ENCODE measurements around the gene ADPRHL1.

The ADPRHL1 gene

GRCh38 chr13:113421673-113422270 is 31.5 kb downstream of the ADPRHL1 start:
- DNase-seq (ENCODE audit: low spot score in 2 of 2), result no peak
- H3K36me3 Mint-ChIP-seq, result no peaks in the 10 kb centered on the region

DNA sequence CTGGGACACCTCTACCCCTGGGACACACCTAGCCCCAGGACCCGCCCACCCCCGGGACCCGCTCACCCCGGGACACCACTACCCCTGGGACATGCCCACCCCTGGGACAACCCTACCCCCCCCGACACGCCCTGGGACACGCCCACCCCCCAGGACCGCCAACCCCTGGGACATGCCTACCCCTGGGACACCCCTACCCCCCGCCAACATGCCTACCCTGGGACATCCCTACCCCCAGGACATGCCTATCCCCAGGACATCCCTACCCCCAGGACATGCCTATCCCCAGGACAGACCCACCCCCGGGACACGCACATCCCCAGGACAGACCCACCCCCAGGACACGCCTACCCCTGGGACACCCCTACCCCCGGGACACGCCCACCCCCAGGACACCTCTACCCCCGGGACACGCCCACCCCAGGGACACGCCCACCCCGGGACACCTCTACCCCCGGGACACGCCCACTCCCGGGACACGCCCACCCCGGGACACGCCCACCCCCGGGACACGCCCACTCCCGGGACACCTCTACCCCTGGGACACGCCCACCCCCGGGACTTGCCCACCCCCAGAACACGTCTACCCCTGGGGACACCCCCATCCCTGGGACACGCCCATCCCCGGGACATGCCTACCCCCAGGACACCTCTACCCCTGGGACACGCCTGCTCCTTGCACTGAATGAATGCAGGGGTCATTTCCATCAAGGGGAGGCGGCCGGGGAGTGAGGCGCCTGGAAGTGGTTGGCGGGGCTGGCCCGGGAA is 32.3 kb downstream of the ADPRHL1 start:
- H3K4me1 Mint-ChIP-seq, result no peaks in the 10 kb centered on the region
- no peak for DNase-seq (ENCODE audit: low spot score in 2 of 2)
- no peaks in the 10 kb centered on the region for H3K9me3 Mint-ChIP-seq
- no peaks in the 10 kb centered on the region for H3K36me3 Mint-ChIP-seq
- H3K4me3 Mint-ChIP-seq, result no peak overlapping the region
- no peak for ATAC-seq
- H3K27ac Mint-ChIP-seq, result no peak overlapping the region

More at GRCh38 chr13:113421673-113422270, 31.5 kb downstream of the ADPRHL1 start:
- H3K27ac Mint-ChIP-seq, result no peak overlapping the region
- no peak overlapping the region for H3K4me3 Mint-ChIP-seq
- no peaks in the 10 kb centered on the region for H3K9me3 Mint-ChIP-seq
- H3K4me1 Mint-ChIP-seq, result no peaks in the 10 kb centered on the region
- ATAC-seq, result no peak

DNA sequence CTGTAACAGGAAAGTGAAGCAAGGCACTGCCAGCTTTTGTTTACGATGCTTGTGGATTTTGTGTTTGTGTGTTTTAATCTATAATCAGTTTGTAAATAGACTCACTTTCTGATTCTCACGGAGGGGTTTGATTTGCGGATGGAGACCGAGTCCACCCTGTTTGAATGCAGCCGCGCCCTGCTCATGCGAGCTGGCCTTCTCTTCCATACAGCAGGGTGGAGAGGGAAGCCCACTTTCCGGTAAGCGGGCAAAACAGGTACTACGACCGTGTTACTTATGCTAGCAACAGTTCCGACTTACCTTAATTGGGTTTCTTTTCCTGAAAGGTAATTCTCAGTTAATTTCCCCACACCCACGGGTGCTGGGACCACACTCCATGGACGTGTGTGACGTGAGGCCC is 33.1 kb downstream of the ADPRHL1 start:
- DNase-seq (ENCODE audit: low spot score in 2 of 2) (no peak), ATAC-seq (no peak)
- Mint-ChIP-seq H3K4me3 (no peak overlapping the region), H3K36me3 (no peaks in the 10 kb centered on the region), H3K4me1 (no peaks in the 10 kb centered on the region), H3K9me3 (no peaks in the 10 kb centered on the region), H3K27ac (no peak overlapping the region)

- Mint-ChIP-seq H3K4me1 (no peaks in the 10 kb centered on the region), H3K27ac (no peak overlapping the region), H3K4me3 (no peak overlapping the region), H3K9me3 (no peaks in the 10 kb centered on the region), H3K36me3 (no peaks in the 10 kb centered on the region)
- no peak for ATAC-seq
- DNase-seq (ENCODE audit: low spot score in 2 of 2), result no peak
These were observed 33.6 kb downstream of the ADPRHL1 start for GRCh38 chr13:113419531-113420193.

GRCh38 chr13:113418722-113419049 is 34.6 kb downstream of the ADPRHL1 start:
- DNase-seq (ENCODE audit: low spot score in 2 of 2) (no peak), ATAC-seq (no peak)
- peak overlapping the region; percentile 72 for H3K27ac Mint-ChIP-seq

DNA sequence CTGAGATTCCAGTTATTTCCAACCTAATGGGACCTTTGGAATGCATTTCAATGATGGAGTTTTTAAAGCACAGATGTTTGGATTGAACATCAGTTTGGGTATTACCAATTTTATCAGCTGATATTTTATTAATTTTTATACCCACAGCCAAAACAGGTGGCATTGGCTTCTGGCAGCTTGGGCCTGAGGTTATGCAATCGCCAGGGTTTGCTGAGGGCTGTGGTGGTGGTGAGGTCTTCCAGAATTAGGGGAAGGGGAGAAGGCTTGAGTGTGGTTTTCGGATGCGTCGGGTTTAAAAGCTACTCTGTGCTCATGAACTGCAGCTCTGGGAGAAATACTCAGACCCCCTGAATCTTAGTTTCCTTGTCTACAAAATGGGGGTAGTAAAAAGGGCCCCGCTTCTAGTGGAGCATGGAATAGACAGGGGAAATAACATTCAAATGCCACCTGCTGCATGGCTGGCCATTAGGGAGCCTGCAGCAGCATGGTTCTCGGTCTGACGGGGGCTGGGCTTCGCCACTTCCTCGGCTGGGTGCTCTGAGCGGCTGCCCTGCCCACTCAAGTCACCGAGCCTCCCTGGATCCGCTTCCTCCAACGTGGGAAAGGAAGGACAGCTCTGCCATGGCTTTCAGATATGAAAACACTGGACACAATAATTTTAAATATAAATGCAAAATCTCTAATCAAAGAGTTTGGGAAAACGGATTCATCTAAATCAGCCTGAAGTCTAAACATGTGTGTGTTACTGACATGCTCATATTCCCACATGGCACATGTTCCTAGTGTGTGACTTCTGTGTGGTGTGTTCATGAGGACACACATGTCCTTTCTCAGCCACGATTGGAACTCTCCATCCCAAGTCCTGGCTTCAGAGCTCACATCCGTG is 35.2 kb downstream of the ADPRHL1 start:
- Mint-ChIP-seq H3K27ac (peak overlapping the region; percentile 72), H3K4me3 (no peak overlapping the region), H3K4me1 (no peaks in the 10 kb centered on the region), H3K9me3 (peaks cover 2% of the 10 kb centered on the region), H3K36me3 (no peaks in the 10 kb centered on the region)
- ATAC-seq (no peak), DNase-seq (ENCODE audit: low spot score in 2 of 2) (no peak)

More at GRCh38 chr13:113418722-113419049, 34.6 kb downstream of the ADPRHL1 start:
- no peak overlapping the region for H3K4me3 Mint-ChIP-seq
- H3K9me3 Mint-ChIP-seq, result no peaks in the 10 kb centered on the region
- H3K4me1 Mint-ChIP-seq, result no peaks in the 10 kb centered on the region
- no peaks in the 10 kb centered on the region for H3K36me3 Mint-ChIP-seq

- no peak for DNase-seq (ENCODE audit: low spot score in 2 of 2)
- peaks cover 3% of the 10 kb centered on the region for H3K9me3 Mint-ChIP-seq
- no peaks in the 10 kb centered on the region for H3K36me3 Mint-ChIP-seq
- H3K4me1 Mint-ChIP-seq, result no peaks in the 10 kb centered on the region
- no peak overlapping the region for H3K27ac Mint-ChIP-seq
- no peak overlapping the region for H3K4me3 Mint-ChIP-seq
- ATAC-seq, result no peak
These were observed 36.1 kb downstream of the ADPRHL1 start for GRCh38 chr13:113417008-113417751.

DNA sequence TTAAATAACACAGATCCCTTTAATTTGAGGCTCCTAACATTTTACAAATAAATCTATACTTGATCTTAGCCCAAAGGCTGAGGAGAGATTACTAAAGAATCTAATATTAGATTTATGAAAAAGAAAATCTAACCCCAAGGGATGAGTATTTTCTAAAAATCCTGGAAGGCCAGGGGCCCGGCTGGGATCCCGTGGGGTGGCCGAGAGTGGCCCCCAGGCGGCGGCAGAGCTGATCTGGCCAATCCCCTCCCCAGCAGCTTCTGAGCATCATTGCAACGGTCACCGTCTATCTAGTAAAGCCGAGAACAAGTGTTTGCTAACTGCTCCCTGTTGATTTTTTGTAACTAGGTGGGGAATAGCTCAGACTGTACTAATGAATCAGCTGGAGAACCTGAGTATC is 37.5 kb downstream of the ADPRHL1 start:
- DNase-seq (ENCODE audit: low spot score in 2 of 2) (no peak), ATAC-seq (no peak)
- Mint-ChIP-seq H3K4me3 (no peak overlapping the region), H3K36me3 (no peaks in the 10 kb centered on the region), H3K4me1 (no peaks in the 10 kb centered on the region), H3K27ac (no peak overlapping the region), H3K9me3 (peaks cover 3% of the 10 kb centered on the region)

DNA sequence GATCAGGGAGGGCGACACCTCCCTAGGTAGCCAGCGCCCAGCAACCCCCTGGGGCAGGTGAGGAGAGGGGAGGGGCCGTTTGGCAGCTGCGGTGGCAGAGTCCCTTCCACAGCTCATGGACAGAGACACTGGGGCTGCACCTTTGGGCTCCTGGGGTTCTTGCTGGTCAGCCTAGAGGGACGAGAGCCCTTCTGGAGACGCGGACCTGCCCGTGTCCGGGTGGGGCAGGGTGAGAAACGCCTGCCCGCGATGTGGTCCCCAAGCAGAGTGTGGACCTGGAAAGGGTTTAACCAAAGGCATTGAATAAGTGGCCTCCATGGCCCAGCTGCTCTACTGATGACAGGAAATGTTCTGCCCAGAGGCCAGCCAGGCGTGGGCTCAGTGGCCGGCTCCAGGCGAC is 38.3 kb downstream of the ADPRHL1 start:
- no peak overlapping the region for H3K4me3 Mint-ChIP-seq

GRCh38 chr13:113414335-113414734 is 39.0 kb downstream of the ADPRHL1 start:
- no peak for ATAC-seq
- Mint-ChIP-seq H3K9me3 (peaks cover 3% of the 10 kb centered on the region), H3K4me1 (no peaks in the 10 kb centered on the region), H3K36me3 (no peaks in the 10 kb centered on the region), H3K27ac (no peak overlapping the region), H3K4me3 (no peak overlapping the region)
- DNase-seq (ENCODE audit: low spot score in 2 of 2), result no peak

More for the DNA sequence above, 38.3 kb downstream of the ADPRHL1 start:
- Mint-ChIP-seq H3K27ac (no peak overlapping the region), H3K36me3 (no peaks in the 10 kb centered on the region), H3K4me1 (no peaks in the 10 kb centered on the region), H3K9me3 (peaks cover 3% of the 10 kb centered on the region)
- ATAC-seq (no peak), DNase-seq (ENCODE audit: low spot score in 2 of 2) (no peak)

- peaks cover 3% of the 10 kb centered on the region for H3K9me3 Mint-ChIP-seq
- no peaks in the 10 kb centered on the region for H3K36me3 Mint-ChIP-seq
- ATAC-seq, result no peak
- no peak for DNase-seq (ENCODE audit: low spot score in 2 of 2)
- H3K4me1 Mint-ChIP-seq, result no peaks in the 10 kb centered on the region
- H3K27ac Mint-ChIP-seq, result no peak overlapping the region
- H3K4me3 Mint-ChIP-seq, result no peak overlapping the region
These were observed 39.4 kb downstream of the ADPRHL1 start for GRCh38 chr13:113413898-113414282.

GRCh38 chr13:113413178-113413897 is 40.0 kb downstream of the ADPRHL1 start:
- ATAC-seq (no peak), DNase-seq (ENCODE audit: low spot score in 2 of 2) (no peak)
- H3K36me3 Mint-ChIP-seq, result no peaks in the 10 kb centered on the region
- peaks cover 3% of the 10 kb centered on the region for H3K9me3 Mint-ChIP-seq
- H3K4me3 Mint-ChIP-seq, result no peak overlapping the region
- H3K4me1 Mint-ChIP-seq, result no peaks in the 10 kb centered on the region
- H3K27ac Mint-ChIP-seq, result no peak overlapping the region

DNA sequence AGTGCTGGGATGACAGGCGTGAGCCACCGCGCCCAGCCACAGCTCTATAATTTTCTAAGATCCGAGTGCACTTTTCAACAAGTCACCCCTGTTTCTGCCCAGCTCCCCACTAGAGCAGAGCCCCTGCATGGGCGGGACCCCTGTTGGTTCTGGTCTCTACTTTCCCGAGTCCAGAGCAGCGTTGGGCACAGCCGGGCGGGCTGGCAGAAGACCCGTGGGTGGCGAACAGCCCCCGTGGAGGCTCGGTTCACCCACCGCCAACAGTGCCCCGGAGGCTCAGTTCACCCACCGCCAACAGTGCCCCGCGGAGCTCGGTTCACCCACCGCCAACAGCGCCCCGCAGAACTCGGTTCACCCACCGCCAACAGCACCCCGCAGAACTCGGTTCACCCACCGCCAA is 40.8 kb downstream of the ADPRHL1 start:
- Mint-ChIP-seq H3K36me3 (no peaks in the 10 kb centered on the region), H3K9me3 (peaks cover 3% of the 10 kb centered on the region), H3K4me1 (no peaks in the 10 kb centered on the region), H3K27ac (no peak overlapping the region), H3K4me3 (no peak overlapping the region)
- no peak for DNase-seq (ENCODE audit: low spot score in 2 of 2)
- ATAC-seq, result no peak
